ENCODE measurements around the gene ZNF865.
"Not testable (repeated sequence)": the region's sequence is repeated elsewhere in the genome, so short reads cannot be mapped to it uniquely, and the experiment has no call there.

Gene ZNF865

DNA sequence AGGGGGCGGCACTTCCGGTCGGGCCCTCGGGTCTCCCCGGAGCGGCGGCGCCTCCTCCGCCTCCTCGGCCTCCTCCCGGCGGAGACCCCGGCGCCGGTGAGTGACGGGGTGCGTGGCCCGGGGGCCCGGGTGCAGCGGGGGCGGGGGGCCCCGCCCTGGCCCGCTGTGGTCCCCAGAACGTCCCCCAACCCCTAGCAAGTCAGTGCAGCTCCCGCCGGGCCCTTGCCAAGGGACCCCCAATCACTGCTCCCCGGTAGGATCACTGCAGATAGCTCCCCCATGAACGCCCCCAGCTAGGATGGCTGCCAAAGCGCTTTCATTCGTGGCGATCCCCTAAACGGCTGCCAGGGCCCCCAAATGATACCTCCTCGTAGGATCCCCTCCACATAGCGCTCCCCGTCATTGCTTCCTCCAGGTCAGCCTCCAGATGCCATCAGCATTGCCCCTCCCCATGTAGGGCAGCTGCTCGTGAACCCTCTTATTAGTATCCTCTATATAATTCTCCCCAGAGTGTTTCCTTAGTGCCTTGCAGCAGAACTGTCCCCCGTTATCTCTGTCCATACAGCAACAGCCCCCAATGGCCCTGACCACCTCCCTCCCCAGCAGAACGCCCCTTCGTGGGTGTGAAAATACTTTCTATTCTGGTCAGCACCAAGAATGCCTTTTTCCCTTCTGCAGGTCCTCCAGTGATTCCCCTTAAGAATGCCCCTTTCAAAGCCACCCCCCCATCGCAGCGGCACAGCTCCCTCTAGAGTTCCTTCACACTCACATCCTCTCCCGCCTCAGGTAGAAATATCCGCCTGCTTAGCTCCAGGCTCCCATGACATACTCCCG, at the start of gene ZNF865:
Gene ZNF865, plus strand, starts transcription at position 11 of the 834 bp plus-strand sequence. CDS start 7,972 bp downstream, outside the sequence.
- peak in 2 of 4 experiments; percentile 27 to 42 for DNase-seq

DNA sequence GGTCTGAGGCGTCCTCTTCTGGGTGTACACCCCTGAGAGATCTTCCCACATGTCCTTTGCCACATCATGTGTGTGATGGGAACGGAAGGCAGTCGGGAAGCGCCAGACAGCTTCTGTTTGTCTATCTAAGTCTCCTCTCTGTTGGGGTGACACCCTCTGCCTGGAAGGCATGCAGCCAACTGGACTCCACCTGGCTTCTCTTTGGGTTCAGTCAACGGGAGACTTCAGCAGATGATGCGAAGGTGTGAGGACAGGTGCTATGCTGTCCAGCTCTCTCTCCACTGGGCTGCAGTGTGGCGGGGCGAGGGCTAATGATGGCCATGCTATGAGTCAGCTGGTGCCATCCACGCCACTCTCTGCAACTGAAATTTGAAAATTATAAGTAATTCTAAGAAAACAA, 45.8 kb upstream of the ZNF865 start:
- DNase-seq: no peak

DNA sequence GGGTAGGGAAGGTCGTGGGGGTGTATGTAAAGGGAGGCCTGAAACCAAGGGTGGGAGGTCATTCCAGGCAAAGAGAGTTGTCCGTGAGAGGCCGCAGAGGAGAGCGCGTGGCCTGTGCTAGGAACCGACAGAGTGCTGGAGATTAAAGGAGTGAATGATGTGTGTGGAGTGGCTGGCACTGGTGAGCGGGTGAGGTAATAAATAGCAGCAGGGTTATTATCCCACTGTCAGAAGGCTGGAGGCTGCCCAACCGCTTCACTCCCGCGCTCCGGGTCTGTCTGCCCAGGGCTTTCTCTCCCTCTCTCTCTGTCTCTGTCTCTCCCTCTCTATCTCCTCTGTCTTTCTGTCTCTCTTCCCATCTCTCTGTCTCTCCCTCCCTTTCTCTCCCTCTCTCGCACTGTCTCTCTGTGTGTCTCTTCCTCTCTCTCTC, 42.2 kb upstream of the ZNF865 start:
- no peak for DNase-seq

DNA sequence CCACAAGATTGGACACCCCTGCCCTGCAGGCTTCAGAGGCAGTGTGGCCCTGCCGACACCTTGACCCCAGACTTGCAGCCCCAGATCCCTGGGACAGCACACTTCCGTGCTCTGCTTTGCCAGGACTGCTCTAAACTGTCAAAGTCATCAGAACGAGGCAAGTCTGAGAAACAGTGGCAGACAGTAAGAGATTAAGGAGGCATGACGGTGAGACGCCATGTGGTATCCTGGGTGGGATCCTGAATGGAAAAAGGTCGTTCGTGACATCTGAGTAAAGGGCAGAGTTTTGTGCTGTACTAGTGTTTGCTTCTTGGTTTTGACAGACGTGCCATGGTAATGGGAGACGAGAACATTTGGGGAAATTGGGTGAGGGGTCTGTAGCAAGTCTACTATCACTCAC, 38.6 kb upstream of the ZNF865 start:
- no peak for DNase-seq

DNA sequence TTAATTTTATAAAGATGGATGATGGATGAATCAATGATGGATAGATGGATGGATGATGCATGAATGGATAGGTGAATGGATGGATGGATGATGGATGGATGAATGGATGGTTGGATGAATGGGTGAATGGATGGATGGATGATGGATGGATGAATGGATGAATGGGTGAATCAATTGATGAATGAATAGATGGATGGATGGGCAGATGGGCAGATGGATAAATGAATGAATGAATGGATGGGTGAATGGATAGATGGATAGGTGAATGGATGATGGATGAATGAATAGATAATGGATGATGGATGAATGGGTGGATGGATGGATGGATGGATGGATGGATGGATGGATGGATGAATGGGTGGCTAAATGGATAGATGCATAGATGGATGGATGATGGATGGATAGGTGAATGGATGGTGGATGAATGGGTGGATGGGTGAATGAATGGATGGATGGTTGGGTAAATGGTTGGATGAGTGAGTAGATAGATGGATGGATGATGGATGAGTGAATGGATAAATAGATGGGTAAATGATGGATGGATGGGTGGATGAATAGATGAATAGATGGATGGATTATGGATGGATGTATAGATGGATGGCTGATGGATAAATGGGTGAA, 37.6 kb upstream of the ZNF865 start:
- DNase-seq: no peak

DNA sequence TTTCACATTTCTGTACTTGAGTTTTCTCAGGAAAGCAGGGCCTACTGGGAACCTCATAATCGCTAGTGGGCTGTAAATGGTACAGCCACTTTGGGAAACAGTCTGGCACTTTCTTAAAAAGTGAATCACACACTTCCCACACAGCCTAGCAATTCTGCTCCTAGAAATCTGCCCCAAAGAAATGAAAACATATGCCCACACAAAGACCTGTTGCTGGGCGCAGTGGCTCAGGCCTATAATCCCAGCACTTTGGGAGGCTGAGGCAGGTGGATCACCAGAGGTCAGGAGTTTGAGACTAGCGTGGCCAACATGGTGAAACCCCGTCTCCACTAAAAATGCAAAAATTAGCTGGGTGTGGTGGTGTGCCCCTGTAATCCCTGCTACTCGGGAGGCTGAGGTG, 36.0 kb upstream of the ZNF865 start:
- DNase-seq: not testable (repeated sequence)

DNA sequence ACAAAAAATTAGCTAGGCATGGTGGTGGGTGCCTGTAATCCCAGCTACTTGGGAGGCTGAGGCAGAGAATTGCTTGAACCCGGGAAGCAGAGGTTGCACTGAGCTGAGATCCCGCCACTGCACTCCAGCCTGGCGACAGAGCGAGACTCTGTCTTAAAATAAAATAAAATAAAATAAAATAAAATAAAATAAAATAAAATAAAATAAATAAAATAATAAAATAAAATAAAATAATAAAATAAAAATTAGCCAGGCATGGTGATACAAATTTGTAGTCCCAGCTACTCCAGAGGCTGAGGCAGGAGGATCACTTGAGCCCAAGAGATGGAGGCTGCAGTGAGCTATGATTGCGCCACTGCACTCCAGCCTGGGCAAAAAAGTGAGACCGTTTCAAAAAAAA, 31.5 kb upstream of the ZNF865 start:
- not testable (repeated sequence) for DNase-seq

DNA sequence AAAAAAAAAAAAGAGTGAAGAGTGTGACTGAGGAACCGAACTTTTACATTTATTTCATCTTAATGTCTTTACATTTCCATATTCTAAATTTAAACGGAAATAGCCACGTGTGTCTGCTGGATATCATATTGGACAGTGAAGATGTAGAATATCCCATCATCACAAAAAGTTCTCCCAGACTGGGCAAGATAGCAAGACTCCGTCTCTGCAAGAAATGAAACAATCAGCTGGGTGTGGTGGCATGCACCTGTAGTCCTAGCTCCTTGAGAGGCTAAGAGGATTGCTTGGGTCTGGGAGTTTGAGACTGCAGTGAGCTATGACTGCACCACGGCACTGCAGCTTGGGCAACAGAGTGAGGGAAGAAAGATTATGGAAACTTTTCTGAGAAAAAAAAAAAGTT, 28.7 kb upstream of the ZNF865 start:
- no peak for DNase-seq

DNA sequence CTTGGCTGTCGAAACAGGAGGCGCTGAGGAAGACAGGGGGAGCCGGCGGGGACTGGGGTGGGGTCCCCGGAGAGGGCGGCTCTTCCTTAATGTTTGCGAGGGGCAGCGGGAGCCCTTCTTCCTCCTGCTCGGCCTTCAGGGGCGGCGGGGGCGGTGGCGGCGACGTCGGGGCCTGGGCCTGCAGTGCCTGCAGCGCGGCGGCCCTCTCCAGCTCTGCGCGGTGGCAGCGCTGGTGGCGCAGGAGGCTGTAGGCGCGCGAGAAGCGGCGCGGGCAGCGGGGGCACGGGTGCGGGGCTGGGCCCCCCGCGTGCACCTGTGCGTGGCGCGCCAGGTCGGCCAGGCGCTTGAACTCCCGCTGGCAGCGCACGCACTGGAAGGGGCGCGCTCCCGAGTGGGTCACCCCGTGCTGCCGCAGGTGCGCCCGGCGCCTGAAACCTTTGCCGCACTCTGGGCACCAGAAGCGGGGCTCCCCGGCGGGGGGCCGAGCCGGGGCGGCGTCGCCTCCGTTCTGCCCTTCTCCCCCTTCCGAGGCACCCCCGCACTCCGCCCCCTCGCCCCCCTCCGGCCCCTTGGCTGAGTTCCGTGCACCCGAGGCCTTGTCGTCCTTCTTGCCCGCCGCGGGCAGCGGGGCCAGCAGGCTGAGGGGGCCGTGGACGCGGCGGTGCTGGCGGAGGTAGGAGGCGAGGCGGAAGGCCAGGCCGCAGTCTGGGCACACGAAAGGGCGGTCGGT, 27.3 kb upstream of the ZNF865 start:
- DNase-seq: no peak

DNA sequence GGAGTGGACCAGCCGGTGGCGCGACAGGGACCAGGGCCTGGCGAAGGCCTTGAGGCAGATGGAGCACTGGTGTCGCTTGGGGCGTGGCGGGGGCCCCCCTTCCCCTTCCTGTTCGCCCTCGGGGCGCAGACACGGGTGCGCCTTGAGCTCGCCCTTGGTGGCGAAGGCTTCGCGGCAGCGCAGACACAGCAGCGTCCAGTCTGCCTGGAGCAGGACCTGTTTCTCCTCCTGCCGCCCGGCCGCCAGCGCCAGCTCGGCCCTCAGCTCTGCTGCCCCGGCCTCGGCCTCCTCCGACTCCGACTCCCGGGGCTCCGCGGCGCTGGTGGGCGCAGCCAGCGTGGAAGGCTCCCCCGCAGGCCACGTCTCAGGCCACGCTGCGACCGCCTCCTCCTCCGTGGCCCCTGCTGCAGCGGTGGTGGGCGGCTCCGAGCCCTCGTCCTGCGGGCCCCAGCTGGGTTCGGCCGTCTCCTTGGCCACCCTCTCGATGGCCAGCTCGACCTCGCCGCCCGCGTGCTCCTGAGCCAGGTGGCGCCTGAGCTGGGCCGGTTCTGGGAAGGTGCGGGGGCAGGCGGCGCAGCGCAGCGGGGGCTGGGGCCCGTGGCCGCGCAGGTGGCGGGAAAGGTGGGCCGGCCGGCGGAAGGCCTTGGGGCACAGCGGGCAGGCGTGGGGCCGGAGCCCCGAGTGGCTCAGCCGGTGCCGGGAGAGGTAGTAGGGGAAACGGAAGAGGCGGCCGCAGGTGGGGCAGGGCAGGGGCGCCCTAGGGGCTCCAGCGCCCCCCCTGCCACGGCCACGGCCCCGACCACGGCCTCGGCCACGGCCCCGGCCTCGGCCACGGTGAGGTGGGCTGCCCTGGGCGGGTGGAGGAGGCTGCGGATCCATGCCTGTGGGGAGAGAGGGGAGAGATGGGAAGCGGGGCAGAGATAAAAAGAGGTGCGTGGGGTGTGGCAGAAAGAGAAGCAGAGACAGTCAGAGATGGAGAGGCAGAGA, 26.4 kb upstream of the ZNF865 start:
- DNase-seq: no peak

DNA sequence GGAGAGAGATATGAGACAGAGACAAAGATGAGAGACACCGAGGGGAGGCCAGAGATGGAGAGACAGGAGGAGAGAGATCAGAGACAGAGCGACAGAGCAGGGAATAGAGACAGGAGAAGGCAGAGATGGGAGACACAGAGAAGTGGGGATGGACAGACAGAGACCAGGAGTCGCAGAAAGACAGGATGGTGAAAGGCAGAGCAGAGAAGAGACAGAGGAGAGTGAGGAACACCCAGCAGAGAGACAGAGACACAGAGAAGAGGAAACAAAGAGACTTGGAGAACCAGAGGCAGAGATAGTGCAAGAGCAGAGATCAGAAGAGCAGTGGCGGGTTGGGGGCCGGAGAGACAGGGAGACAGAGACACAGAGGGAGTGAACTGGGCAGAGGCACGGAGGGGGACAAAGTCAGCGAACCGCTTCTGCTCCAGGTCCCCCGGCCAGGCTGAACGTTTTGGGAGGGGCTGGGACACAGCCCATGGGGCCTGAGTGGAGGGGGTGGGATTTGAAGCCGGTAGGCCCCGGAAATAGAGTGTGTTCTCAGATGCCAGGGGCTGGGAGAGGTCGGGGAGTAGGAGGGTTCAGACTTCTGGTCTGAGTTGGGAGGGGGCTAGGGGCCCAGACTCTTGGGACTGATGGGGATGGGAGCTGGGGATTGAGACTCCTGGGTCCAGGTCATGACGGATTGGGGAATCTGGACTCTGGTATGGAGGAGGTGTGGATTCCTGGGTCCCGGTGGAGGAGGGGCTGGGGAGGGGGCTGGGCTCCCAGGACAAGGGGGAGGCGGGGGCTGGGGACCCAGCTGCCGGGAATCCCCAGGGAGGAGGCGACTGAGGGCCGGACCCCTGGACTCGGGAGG, 25.5 kb upstream of the ZNF865 start:
- DNase-seq: no peak

DNA sequence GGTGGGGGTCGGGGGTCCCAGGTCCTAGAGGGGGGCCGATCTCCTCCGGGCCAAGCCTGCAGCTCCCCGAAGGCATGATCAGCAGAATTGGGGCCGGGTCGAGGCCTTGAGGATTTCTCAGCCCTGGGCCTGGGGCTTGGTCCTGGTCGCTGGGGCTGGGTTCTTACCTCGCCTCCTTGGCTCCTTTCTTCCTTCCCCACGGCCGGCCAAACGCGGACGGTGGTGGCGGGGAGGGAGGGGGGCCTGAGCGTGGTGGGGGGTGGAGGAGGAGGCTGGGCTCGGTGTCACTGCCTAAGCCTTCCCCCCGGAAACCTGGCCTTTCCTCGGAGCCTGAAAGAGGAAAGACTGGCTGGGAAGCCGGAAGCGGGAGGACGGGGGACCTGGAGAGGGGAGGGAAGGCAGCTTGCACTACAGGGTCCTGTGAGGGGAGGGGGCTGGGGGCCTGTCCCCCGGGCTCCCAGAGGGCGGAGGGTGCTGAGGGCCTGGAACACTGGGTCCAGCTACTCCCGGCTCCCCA, 24.8 kb upstream of the ZNF865 start, which contains the start of gene ZNF579:
Gene ZNF579, minus strand, starts transcription at position 221 of the 517 bp plus-strand sequence. CDS start 1,209 bp downstream, outside the sequence.
- peak; percentile 37 to 75 (median 58) for DNase-seq

DNA sequence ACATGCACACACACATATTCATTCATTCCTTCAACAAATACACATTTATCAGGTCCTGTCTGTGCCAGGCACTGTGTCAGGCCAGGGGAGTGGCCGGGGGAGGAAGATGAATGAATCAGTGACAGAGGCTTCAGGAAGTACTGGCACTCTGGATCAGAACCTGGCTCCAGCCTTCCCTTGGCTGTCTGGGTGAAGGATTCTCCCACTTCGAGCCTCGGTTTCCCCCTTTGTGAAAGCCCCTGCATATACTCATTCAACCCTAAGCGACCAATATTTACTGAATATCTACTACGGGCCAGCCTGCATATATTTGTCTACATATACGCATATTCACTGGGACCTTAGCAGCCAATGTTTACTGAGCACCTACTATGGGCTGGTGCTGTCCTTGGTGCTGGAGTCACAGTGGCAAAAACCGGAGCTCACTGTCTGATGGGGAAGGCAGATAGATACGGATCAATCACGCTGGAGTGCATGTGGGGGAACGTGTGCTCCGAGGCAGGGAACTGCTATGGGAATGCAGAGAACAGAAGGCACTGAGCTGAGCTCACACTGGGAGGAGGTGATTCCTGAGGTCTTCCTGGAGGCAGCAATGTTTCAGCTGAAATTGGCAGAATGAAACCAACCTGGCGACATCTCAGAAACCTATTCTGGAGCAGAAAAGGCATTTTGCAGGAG, 24.2 kb upstream of the ZNF865 start:
- no peak for DNase-seq

DNA sequence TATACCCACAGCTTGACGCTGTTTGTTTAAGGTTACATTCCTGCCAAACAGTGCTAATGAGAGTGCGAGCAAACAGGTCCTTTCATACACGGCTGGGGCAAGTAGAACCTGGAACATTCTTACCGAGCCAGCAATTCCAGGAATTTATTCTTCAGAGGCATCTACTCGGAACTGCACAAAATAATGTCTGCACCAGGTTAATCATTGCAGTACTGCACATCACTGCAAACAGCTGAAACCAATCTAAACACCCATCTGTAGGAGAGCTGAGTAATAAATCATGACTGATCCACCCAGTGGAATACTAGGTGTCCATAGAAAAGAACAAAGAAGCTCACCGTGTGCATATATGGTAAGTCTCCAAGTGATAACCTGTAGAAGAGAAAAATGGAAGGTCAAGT, 23.6 kb upstream of the ZNF865 start:
- DNase-seq: no peak

DNA sequence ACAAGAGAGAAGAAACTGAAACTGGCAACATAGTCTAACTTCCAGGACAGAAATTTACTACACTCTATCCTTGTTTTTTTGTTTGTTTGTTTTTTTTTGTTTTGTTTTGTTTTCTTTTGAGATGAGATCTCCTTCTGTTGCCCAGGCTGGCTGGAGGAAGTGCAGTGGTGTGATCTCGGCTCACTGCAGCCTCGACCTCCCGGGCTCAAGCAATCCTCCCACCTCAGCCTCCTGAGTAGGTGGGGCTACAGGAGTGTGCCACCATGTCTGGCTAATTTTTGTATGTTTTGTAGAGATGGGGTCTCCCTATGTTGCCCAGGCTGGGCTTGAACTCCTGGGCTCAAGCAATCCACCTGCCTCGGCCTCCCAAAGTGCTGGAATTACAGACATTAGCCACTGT, 23.2 kb upstream of the ZNF865 start:
- not testable (repeated sequence) for DNase-seq

DNA sequence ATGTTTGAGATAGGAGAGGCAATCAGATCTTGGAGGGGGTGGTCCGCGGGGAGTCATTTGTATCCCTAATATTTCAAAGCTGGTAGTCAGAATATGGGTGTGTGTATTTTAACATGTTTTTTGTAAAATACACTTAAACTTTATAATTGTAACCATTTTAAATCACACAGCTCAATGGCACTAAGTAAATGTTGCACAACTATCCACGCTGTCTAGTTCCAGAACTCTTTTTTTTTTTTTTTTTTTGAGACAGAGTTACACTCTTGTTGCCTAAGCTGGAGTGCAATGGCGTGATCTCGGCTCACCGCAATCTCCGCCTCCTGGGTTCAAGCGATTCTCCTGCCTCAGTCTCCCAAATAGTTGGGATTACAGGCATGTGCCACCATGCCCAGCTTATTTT, 21.6 kb upstream of the ZNF865 start:
- DNase-seq: not testable (repeated sequence)

DNA sequence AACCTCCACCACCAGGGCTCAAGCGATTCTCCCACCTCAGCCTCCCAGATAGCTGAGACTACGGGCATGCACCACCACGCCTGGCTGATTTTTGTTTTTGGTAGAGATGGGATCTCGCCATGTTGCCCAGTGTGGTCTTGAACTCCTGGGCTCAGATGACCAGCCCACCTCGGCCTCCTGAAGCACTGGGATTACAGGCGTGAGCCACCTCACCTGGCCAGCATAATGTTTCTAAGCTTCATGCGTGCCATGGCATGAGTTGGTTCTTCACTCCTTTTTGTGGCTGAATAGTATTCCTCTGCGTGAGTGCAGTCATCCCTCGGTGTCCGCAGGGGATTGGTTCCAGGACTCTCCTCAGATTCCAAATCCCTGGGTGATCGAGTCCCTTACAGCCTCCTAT, 20.6 kb upstream of the ZNF865 start:
- no peak for DNase-seq

DNA sequence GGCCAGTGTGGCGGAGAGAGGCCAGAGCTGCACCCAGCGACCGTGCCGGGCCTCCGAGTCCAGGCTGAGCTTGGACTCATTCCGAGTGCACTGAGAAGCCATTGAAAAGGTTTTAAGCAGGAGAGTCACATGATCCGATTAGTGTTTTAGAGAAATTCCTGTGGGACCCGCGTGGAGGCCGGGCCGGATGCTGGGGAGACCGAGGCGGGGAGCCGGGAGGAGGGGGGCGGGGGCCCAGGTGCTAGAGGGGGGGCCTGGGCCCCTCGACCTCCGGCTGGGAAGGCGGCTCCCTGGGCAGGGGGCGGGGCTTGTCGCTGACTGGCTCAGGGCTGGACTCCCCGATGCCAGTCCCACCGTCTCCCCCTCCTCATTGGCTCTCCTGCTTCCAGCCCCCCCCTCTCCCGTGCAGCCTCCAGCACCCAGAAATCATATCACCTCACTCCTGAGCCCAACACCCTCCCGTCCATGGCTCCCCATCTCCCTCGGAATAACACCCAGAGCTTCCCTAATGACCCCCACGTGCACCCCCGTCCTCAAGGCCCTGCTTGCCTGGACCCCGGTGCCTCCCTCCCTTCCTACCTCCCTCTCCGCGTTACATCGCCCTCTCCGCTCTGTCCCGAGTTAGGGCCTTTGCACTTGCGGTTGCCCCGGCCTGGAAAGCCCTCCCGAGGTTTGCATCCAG, 19.6 kb upstream of the ZNF865 start:
- DNase-seq: peak in 1 of 4 experiments; percentile 30

DNA sequence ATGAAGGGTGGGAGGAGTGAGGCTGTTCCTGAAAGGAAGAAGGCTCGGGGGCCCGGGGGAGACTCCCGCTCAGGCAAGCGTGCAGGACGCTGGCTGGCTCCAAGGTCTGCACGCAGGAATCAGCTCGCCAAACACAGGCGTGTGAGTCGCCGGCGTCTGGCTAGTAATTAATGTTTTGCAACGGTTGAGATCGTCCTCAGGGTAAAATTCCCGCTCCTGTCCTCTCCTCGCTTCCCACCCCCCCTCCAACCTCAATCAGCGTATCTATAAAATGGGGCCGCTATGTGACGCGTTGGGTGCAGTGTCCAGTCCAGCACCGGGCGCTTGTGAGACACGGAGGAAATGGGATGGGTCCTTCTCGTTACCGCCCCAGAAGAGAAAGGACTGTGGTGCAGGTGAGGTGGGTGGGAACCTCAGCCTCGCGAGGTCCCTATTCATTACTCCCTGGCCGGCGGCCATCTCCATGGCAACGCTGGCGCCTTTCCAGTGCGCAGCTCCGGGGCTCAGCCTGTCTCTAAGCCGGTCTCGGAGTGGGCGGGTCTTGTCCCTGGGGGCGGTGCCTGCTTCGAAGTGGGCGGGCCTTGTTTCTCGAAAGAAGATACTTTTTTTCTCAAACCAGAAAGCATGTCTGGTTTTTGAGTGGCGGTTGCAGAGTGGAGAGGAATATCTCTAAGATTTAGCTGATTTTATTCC, 18.3 kb upstream of the ZNF865 start:
- peak; percentile 72 to 92 (median 78) for DNase-seq

Data from activated CD4-positive, CD25-positive, alpha-beta regulatory T cell (primary cell).